GM12892 (cell line): ENCODE data around the gene ANP32D.

Experiments used
- POLR2A ChIP-seq: IDR thresholded peaks from 2 replicates; pipeline ENCODE4 v1.6.1; 2011; ENCODE audit warnings: low read depth, low read length, control low read depth
- POLR2AphosphoS5 ChIP-seq: IDR thresholded peaks from 2 replicates; pipeline ENCODE4 v1.6.1; 2011; ENCODE audit warnings: low read depth, low read length, control low read depth

- TF ChIP-seq POLR2A (no peak), POLR2AphosphoS5 (no peak)
Measured at GRCh38 chr12:48489012-48489411, 16.7 kb downstream of the ANP32D start.
